H1 (cell line): ENCODE measurements around the gene IRF9. TPM values are rescaled to one million over a fixed set of nuclear protein-coding genes. Genes with fewer than 3 reads are reported as not detected.

Experiments used
- CTCF ChIA-PET: fragments of 300-600 bp; sonication (Branson Sonifier 250); formaldehyde crosslinking; loops from one replicate; lab custom pipeline; 2021; ENCODE audit not compliant: partially characterized antibody; lab: Charles Lee
- POLR2A ChIA-PET: fragments of 300-600 bp; sonication (Branson Sonifier 250); formaldehyde crosslinking; loops from one replicate; lab custom pipeline; 2021; ENCODE audit warnings: inconsistent platforms; ENCODE audit not compliant: partially characterized antibody; lab: Charles Lee
- DNase-seq, 2 experiments: peaks; one replicate each; pipeline versions ENCODE4 v3.0.0 to v3.0.0-alpha.2; 2010 to 2022; ENCODE audit warnings: low spot score in 2 of 2, low read depth in 1 of 2, mixed read lengths in 1 of 2
- FAIRE-seq: peaks from 2 replicates; lab custom pipeline; 2011; peaks lifted over from hg19 to GRCh38; lab: Jason Lieb, UNC
- H2AFZ ChIP-seq: 2 replicates; pipeline ENCODE4 v1.8.1; 2012; ENCODE audit warnings: low read length, inconsistent platforms
- H2AK5ac ChIP-seq: 2 replicates; pipeline ENCODE4 v1.6.1; 2013; ENCODE audit warnings: low read depth, low read length
- H2BK120ac ChIP-seq: replicated peaks from 2 replicates; pipeline ENCODE3; 2013; ENCODE audit warnings: low read depth, low read length, inconsistent platforms
- H2BK12ac ChIP-seq: 2 replicates; pipeline ENCODE4 v1.6.1; 2013; ENCODE audit warnings: low read depth, low read length
- H2BK15ac ChIP-seq: 2 replicates; pipeline ENCODE4 v1.6.1; 2013; ENCODE audit warnings: low read length
- H2BK20ac ChIP-seq: 2 replicates; pipeline ENCODE4 v1.6.1; 2013; ENCODE audit warnings: low read length
- H2BK5ac ChIP-seq: 2 replicates; pipeline ENCODE4 v1.6.1; 2013; ENCODE audit warnings: low read depth, low read length
- H3K14ac ChIP-seq: 2 replicates; pipeline ENCODE4 v1.6.1; 2013; ENCODE audit warnings: inconsistent platforms; ENCODE audit not compliant: insufficient read length
- H3K18ac ChIP-seq: 2 replicates; pipeline ENCODE4 v1.6.1; 2013; ENCODE audit warnings: low read length; ENCODE audit errors: extremely low read depth
- H3K23ac ChIP-seq: 2 replicates; pipeline ENCODE4 v1.6.1; 2013; ENCODE audit warnings: inconsistent platforms; ENCODE audit not compliant: insufficient read length
- H3K23me2 ChIP-seq: 2 replicates; pipeline ENCODE4 v1.6.1; 2013; ENCODE audit warnings: low read depth, low read length
- H3K27ac ChIP-seq: 2 replicates; pipeline ENCODE4 v1.6.1; 2011; ENCODE audit warnings: low read depth, low read length, inconsistent platforms
- H3K27me3 ChIP-seq, 4 experiments: replicated peaks in 1 of 4; 1 replicate in 1 of 4; 2 replicates in 3 of 4; pipeline versions ENCODE4 v1.6.1 to v1.8.1; 2011 to 2013; ENCODE audit warnings: low read length in 3 of 4, mild to moderate bottlenecking in 3 of 4, inconsistent platforms in 2 of 4, mixed read lengths in 2 of 4, moderate library complexity in 1 of 4; ENCODE audit not compliant: control insufficient read depth in 3 of 4, insufficient read depth in 3 of 4; ENCODE audit errors: extremely low read depth in 1 of 4
- H3K36me3 ChIP-seq, 4 experiments: 2 replicates each; pipeline versions ENCODE4 v1.6.1 to v1.8.1; 2011 to 2013; ENCODE audit warnings: mild to moderate bottlenecking in 4 of 4, low read length in 3 of 4, moderate library complexity in 2 of 4, control low read depth in 1 of 4, inconsistent platforms in 1 of 4; ENCODE audit not compliant: insufficient read depth in 4 of 4, control insufficient read depth in 2 of 4
- H3K4ac ChIP-seq: replicated peaks from 2 replicates; pipeline ENCODE3; 2013; ENCODE audit warnings: low read length, low read depth, mixed read lengths, inconsistent platforms; ENCODE audit not compliant: insufficient read length
- H3K4me1 ChIP-seq, 4 experiments: replicated peaks in 1 of 4; 1 replicate in 1 of 4; 2 replicates in 3 of 4; pipeline versions ENCODE4 v1.6.1 to v1.8.1; 2011 to 2013; ENCODE audit warnings: low read length in 3 of 4, inconsistent platforms in 2 of 4, mixed read lengths in 1 of 4; ENCODE audit not compliant: insufficient read depth in 4 of 4, control insufficient read depth in 3 of 4
- H3K4me2 ChIP-seq, 2 experiments: 2 replicates each; pipeline versions ENCODE4 v1.6.1 to v1.8.1; 2011 to 2013; ENCODE audit warnings: low read depth in 2 of 2, low read length in 2 of 2, control low read depth in 1 of 2, inconsistent platforms in 1 of 2, mild to moderate bottlenecking in 1 of 2; ENCODE audit not compliant: insufficient read depth in 1 of 2
- H3K4me3 ChIP-seq, 4 experiments: fragments of 200-600, 300-600 bp in 1 of 4; sonication (generic), shearing (Covaris generic), sonication (Bioruptor Twin) in 1 of 4; 2 replicates each; pipeline versions ENCODE4 v1.5.1 to v1.8.1; 2011 to 2016; ENCODE audit warnings: low read length in 4 of 4, low read depth in 3 of 4, control low read depth in 2 of 4, inconsistent platforms in 2 of 4, mild to moderate bottlenecking in 2 of 4, mixed read lengths in 1 of 4, moderate library complexity in 1 of 4; ENCODE audit not compliant: insufficient read depth in 2 of 4; ENCODE audit errors: extremely low read depth in 1 of 4
- H3K56ac ChIP-seq: replicated peaks from 2 replicates; pipeline ENCODE3; 2013; ENCODE audit warnings: low read depth, mild to moderate bottlenecking, mixed read lengths, low read length, inconsistent platforms; ENCODE audit not compliant: insufficient read length
- H3K79me1 ChIP-seq: 2 replicates; pipeline ENCODE4 v1.6.1; 2013; ENCODE audit warnings: low read depth, low read length, control low read depth
- H3K79me2 ChIP-seq, 2 experiments: 2 replicates each; pipeline versions ENCODE4 v1.6.1 to v1.8.1; 2012 to 2013; ENCODE audit warnings: low read length in 2 of 2, mild to moderate bottlenecking in 2 of 2, inconsistent platforms in 1 of 2; ENCODE audit not compliant: insufficient read depth in 2 of 2, control insufficient read depth in 1 of 2
- H3K9ac ChIP-seq, 4 experiments: replicated peaks in 1 of 4; 1 replicate in 1 of 4; 2 replicates in 3 of 4; pipeline versions ENCODE4 v1.6.1 to v1.8.1; 2011 to 2013; ENCODE audit warnings: low read depth in 3 of 4, low read length in 3 of 4, control low read depth in 2 of 4, mild to moderate bottlenecking in 2 of 4, moderate library complexity in 2 of 4, inconsistent platforms in 1 of 4; ENCODE audit errors: extremely low read depth in 1 of 4
- H3K9me3 ChIP-seq, 2 experiments: 2 replicates each; pipeline versions ENCODE4 v1.6.1 to v1.8.1; 2012 to 2013; ENCODE audit warnings: mild to moderate bottlenecking in 2 of 2, moderate library complexity in 2 of 2, control low read depth in 1 of 2, inconsistent platforms in 1 of 2, low read depth in 1 of 2, low read length in 1 of 2, mixed read lengths in 1 of 2; ENCODE audit not compliant: insufficient read depth in 2 of 2
- H4K20me1 ChIP-seq, 2 experiments: replicated peaks in 1 of 2; 2 replicates each; pipeline versions ENCODE3 to v1.8.1; 2011 to 2013; ENCODE audit warnings: inconsistent platforms in 2 of 2, low read length in 2 of 2, mild to moderate bottlenecking in 1 of 2; ENCODE audit not compliant: insufficient read depth in 2 of 2, control insufficient read depth in 1 of 2
- H4K5ac ChIP-seq: 2 replicates; pipeline ENCODE4 v1.6.1; 2013; ENCODE audit warnings: low read length, low read depth, mixed read lengths, inconsistent platforms; ENCODE audit not compliant: insufficient read length
- H4K8ac ChIP-seq: 2 replicates; pipeline ENCODE4 v1.8.0; 2013; ENCODE audit warnings: mild to moderate bottlenecking, moderate library complexity, low read length, inconsistent platforms; ENCODE audit not compliant: insufficient read depth; ENCODE audit errors: extremely low read depth
- H4K91ac ChIP-seq: replicated peaks from 2 replicates; pipeline ENCODE3; 2013; ENCODE audit warnings: low read length, mixed read lengths, inconsistent platforms; ENCODE audit not compliant: insufficient read length
- CTBP2 ChIP-seq: IDR thresholded peaks from 2 replicates; pipeline ENCODE4 v1.7.0; 2011; ENCODE audit warnings: borderline replicate concordance, mild to moderate bottlenecking, moderate library complexity, mixed read lengths, low read length; ENCODE audit not compliant: insufficient read depth, insufficient read length
- EGR1 ChIP-seq: IDR thresholded peaks from 2 replicates; pipeline ENCODE4 v1.6.1; 2011; ENCODE audit warnings: low read depth, low read length, borderline replicate concordance
- EP300 ChIP-seq, 2 experiments: IDR thresholded peaks; 1 replicate in 1 of 2; 2 replicates in 1 of 2; pipeline ENCODE4 v1.6.1; 2011 to 2012; ENCODE audit warnings: low read depth in 2 of 2, low read length in 2 of 2, mild to moderate bottlenecking in 2 of 2, borderline replicate concordance in 1 of 2, inconsistent platforms in 1 of 2, moderate library complexity in 1 of 2
- GTF2F1 ChIP-seq: IDR thresholded peaks from 2 replicates; pipeline ENCODE4 v1.6.1; 2012; ENCODE audit warnings: low read depth, low read length, improper control_type of control experiment, borderline replicate concordance
- JUND ChIP-seq: IDR thresholded peaks from 2 replicates; pipeline ENCODE4 v1.6.1; 2011; ENCODE audit warnings: mild to moderate bottlenecking, improper control_type of control experiment, low read length
- NANOG ChIP-seq: IDR thresholded peaks from 2 replicates; pipeline ENCODE4 v1.6.1; 2011; ENCODE audit warnings: low read length, low read depth, mild to moderate bottlenecking, inconsistent platforms; ENCODE audit not compliant: insufficient read depth, poor library complexity, severe bottlenecking
- NRF1 ChIP-seq: IDR thresholded peaks from 2 replicates; pipeline ENCODE4 v1.6.1; 2011; ENCODE audit warnings: mild to moderate bottlenecking, low read depth, low read length, improper control_type of control experiment
- PHF8 ChIP-seq: fragments of 200-600 bp; sonication (generic); conservative IDR thresholded peaks from 2 replicates; pipeline ENCODE4 v1.7.1; 2012; ENCODE audit warnings: low read depth, mild to moderate bottlenecking, inconsistent platforms, low read length, moderate library complexity
- RNF2 ChIP-seq: fragments of 200-900, 300-1000 bp; sonication (generic); IDR thresholded peaks from 2 replicates; pipeline ENCODE4 v1.7.1; 2016; ENCODE audit warnings: borderline replicate concordance, low read depth, mild to moderate bottlenecking, antibody characterized with exemption, low read length; ENCODE audit not compliant: poor library complexity, severe bottlenecking; ENCODE audit errors: missing control alignments
- TBP ChIP-seq: IDR thresholded peaks from 2 replicates; pipeline ENCODE4 v1.6.1; 2011; ENCODE audit warnings: low read depth, low read length, improper control_type of control experiment
- YY1 ChIP-seq: IDR thresholded peaks from 2 replicates; pipeline ENCODE4 v1.6.1; 2011; ENCODE audit warnings: low read depth, mild to moderate bottlenecking, low read length
- WGBS, 2 experiments: shearing (Covaris generic) in 1 of 2; methylation state at CpG; one replicate each; pipeline versions ENCODE4 v1.1.6 to v1.1.7; 2013 to 2015; ENCODE audit warnings: low lambda C conversion rate in 2 of 2, mixed read lengths in 2 of 2, inconsistent platforms in 1 of 2, low coverage in 1 of 2, missing lambda C conversion rate in 1 of 2; ENCODE audit not compliant: insufficient replicate concordance in 2 of 2, insufficient coverage in 1 of 2, insufficient read length in 1 of 2; ENCODE audit errors: extremely low coverage in 1 of 2, missing lambda C conversion rate in 1 of 2; 5-methylcytosine and 5-hydroxymethylcytosine counted together
- polyA plus RNA-seq, 7 experiments: library from polyadenylated mRNA; depleted of rRNA in 3 of 7; stranded (reverse) in 5 of 7; unstranded in 2 of 7; fragments of >200 nt in 5 of 7; fragments of 200-250 nt in 2 of 7; gene quantifications; 1 replicate in 5 of 7; 2 replicates in 1 of 7; 4 replicates in 1 of 7; pipeline versions ENCODE4 v1.2.1 to v1.2.3, GENCODE V29; 2011 to 2013; ENCODE audit warnings: missing spikeins in 2 of 7, mixed read lengths in 2 of 7
- total RNA-seq: library from RNA; stranded (reverse); fragmentation: NEBNext Ultra II Directional; extraction: Animal tissue kit (Norgen Biotek cat#: 25700); gene quantifications from 2 replicates; pipeline ENCODE4 v1.2.1, GENCODE V29; 2021
- TF ChIP-seq, protein P1 (sequence below): IDR thresholded peaks from 2 replicates; pipeline ENCODE4 v1.6.1; 2011; ENCODE audit warnings: low read depth, mild to moderate bottlenecking, low read length; ENCODE audit not compliant: insufficient read depth

Gene IRF9
- total and polyA plus RNA-seq, 2 of the 8 experiments (the other 6 are each of a cell fraction or from before 2014, with no cell fraction given): 11.4 to 13.2 TPM

DNA sequence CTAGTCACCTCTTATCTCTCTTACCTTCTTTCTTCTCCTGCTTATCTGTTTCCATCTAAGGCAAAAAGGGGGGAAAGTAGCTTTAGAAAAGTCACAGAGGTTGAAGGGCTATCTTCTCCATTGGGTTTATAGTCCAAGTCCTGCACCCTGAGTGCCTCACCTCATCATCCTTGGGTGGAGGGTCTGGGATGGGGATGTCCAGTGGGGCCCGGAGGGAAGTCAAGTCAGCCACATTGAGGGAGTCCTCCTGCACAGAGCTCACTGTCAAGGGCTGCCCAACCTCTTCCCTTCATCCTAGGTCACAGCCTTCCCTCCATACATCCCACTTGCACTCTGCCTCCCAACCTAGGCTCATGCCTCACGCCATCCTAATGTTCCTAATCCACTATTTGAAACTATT lies 15.8 kb upstream of the IRF9 start:
- Histone ChIP-seq H2AK5ac (no peak overlapping the region), H3K56ac (no peak overlapping the region), H3K4ac (no peak overlapping the region), H3K27ac (no peak overlapping the region), H3K9me3 (no peaks in the 10 kb centered on the region), H2BK15ac (no peak overlapping the region), H3K4me1 (peaks cover 0 to 10% (median 8%) of the 10 kb centered on the region in 4 experiments; a peak in 5 of 7 replicates), H3K9ac (no peak overlapping the region), H3K23ac (no peak overlapping the region), H3K27me3 (no peaks in the 10 kb centered on the region), H2BK20ac (no peak overlapping the region), H4K20me1 (peaks cover 0 to 12% of the 10 kb centered on the region in 2 experiments), H3K23me2 (peaks cover 13% of the 10 kb centered on the region), H2AFZ (no peak overlapping the region), H2BK120ac (no peak overlapping the region), H3K79me1 (peaks cover 6% of the 10 kb centered on the region; the same call in 1 of the 2 replicates), H3K36me3 (peaks cover 4 to 18% (median 12%) of the 10 kb centered on the region in 4 experiments; a peak in 7 of 8 replicates), H3K18ac (no peak overlapping the region), H4K8ac (no peak overlapping the region), H2BK5ac (no peak overlapping the region), H4K5ac (no peak overlapping the region), H3K79me2 (peaks cover 0 to 28% of the 10 kb centered on the region in 2 experiments; a peak in 3 of 4 replicates), H2BK12ac (no peak overlapping the region), H3K14ac (no peak overlapping the region), H3K4me2 (peak overlapping the region in 1 of 2 experiments; percentile 83; a peak in 2 of 4 replicates), H3K4me3 (peak overlapping the region in 1 of 4 experiments; percentile 98; a peak in 1 of 8 replicates), H4K91ac (no peak overlapping the region)
- WGBS, 2 experiments: 84% methylated on average over 2 of the region's 2 CpGs; no CpG with 5 or more reads in 1 of the 2 experiments
- DNase-seq: no peak
- ChIA-PET CTCF (interaction anchor here (0.8 to 3.0 kb wide), 4 partner anchors 8 to 87 kb away, joined by 3 to 9 read pairs (median 5); no protein-coding TSS in a partner anchor), POLR2A (interaction anchor here (1.3 to 9.6 kb wide), 10 partner anchors 8 to 69 kb away, joined by 3 to 86 read pairs (median 6); partner anchors contain the start of genes CHMP4A, IRF9, PSME1 and REC8)
- no peak for FAIRE-seq
- TF ChIP-seq NANOG: no peak
- TF ChIP-seq JUND: no peak
- no peak for TF ChIP-seq EGR1
- no peak for TF ChIP-seq CTBP2
- TF ChIP-seq NRF1: no peak
- TF ChIP-seq YY1: no peak
- TF ChIP-seq GTF2F1: no peak
- TF ChIP-seq RNF2: no peak
- TF ChIP-seq TBP: no peak
- no peak for TF ChIP-seq PHF8
- TF ChIP-seq, protein P1, sequence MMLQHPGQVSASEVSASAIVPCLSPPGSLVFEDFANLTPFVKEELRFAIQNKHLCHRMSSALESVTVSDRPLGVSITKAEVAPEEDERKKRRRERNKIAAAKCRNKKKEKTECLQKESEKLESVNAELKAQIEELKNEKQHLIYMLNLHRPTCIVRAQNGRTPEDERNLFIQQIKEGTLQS: no peak
- no peak for TF ChIP-seq EP300 (IDR thresholded peaks at IDR 0.05; ENCODE audit: borderline replicate concordance in 1 of 2, low read depth in 2 of 2, low read length in 2 of 2)
